Lung (tissue), 12 donors: ENCODE data around the gene ACSF2. TPM values are rescaled to one million over a fixed set of nuclear protein-coding genes. Genes with fewer than 3 reads are reported as not detected.
A peak's percentile ranks its signal among the peaks of the same experiment; 100 is the strongest.

Experiments
- ATAC-seq: fragments of 200-7000 bp; cut with Tn5 transposase; one replicate; pipeline ENCODE4 v1.9.1; 2020; ENCODE audit warnings: moderate number of reproducible peaks; ENCODE audit not compliant: insufficient read depth, low FRiP score
- DNase-seq, 3 donors: peaks; one replicate each; pipeline ENCODE4 v3.0.0-alpha.2; 2013 to 2017
- H3K27ac ChIP-seq, 2 donors: one replicate each; pipeline ENCODE4 v1.5.1; 2013; ENCODE audit warnings: mild to moderate bottlenecking in 2 of 2, moderate library complexity in 2 of 2, control low read depth in 1 of 2, inconsistent platforms in 1 of 2, low read depth in 1 of 2, low read length in 1 of 2
- H3K27me3 ChIP-seq, 3 donors: one replicate each; pipeline ENCODE4 v1.5.1; 2013; ENCODE audit warnings: low read length in 2 of 3; ENCODE audit not compliant: control insufficient read depth in 3 of 3, insufficient read depth in 3 of 3
- H3K36me3 ChIP-seq, 4 donors: one replicate each; pipeline ENCODE4 v1.5.1; 2013; ENCODE audit warnings: low read length in 4 of 4, mild to moderate bottlenecking in 1 of 4, moderate library complexity in 1 of 4; ENCODE audit not compliant: control insufficient read depth in 4 of 4, insufficient read depth in 4 of 4
- H3K4me1 ChIP-seq, 5 donors: one replicate each; pipeline ENCODE4 v1.5.1; 2013; ENCODE audit warnings: low read length in 5 of 5, mild to moderate bottlenecking in 2 of 5, moderate library complexity in 1 of 5; ENCODE audit not compliant: control insufficient read depth in 5 of 5, insufficient read depth in 5 of 5
- H3K4me3 ChIP-seq: one replicate; pipeline ENCODE4 v1.5.1; 2013; ENCODE audit warnings: mild to moderate bottlenecking, control low read depth, moderate library complexity
- H3K9ac ChIP-seq, 2 donors: one replicate each; pipeline ENCODE4 v1.5.1; 2013; ENCODE audit warnings: low read length in 2 of 2, control low read depth in 1 of 2; ENCODE audit not compliant: insufficient read depth in 1 of 2
- H3K9me3 ChIP-seq, 4 donors: one replicate each; pipeline ENCODE4 v1.5.1; 2013; ENCODE audit warnings: low read length in 3 of 4, mild to moderate bottlenecking in 1 of 4, moderate library complexity in 1 of 4; ENCODE audit not compliant: control insufficient read depth in 4 of 4, insufficient read depth in 3 of 4
- CTCF ChIP-seq: IDR thresholded peaks from 2 replicates; pipeline ENCODE4 v1.5.1; 2012; ENCODE audit warnings: mild to moderate bottlenecking; ENCODE audit errors: control extremely low read depth, extremely low read depth
- WGBS, 2 donors: extraction: QIAGEN DNeasy Blood & Tissue Kit; methylation state at CpG; one replicate each; pipeline ENCODE4 v1.1.7; 2013; 5-methylcytosine and 5-hydroxymethylcytosine counted together
- polyA plus RNA-seq, 2 donors: library from polyadenylated mRNA; stranded (reverse); fragments of 200-250 nt; gene quantifications; one replicate each; pipeline ENCODE4 v1.2.1, GENCODE V29; 2013
- total RNA-seq, 2 donors: library from RNA; depleted of rRNA in 1 of 2; stranded (reverse); fragments of >200 nt in 1 of 2; gene quantifications; one replicate each; pipeline ENCODE4 v1.2.1, GENCODE V29; 2014 to 2021
- donor health status: control.
- donor health status: control.
- donor health status: Bipolar disorder and iron deficiency.
- donor health status: healthy.
- donor health status: DM: yes; HTN: yes; CAD: no.

The ACSF2 gene
- total and polyA plus RNA-seq, 4 donors, result 23.5 to 79.2 (median 70.9) TPM

- peak overlapping the region; percentile 46 for H3K4me3 ChIP-seq
- peaks cover 0 to 13% (median 4%) of the 10 kb centered on the region in 5 donors for H3K4me1 ChIP-seq
- DNase-seq, result peak in 2 of 3 donors; percentile 42 to 49
- no peaks in the 10 kb centered on the region for H3K27me3 ChIP-seq
- no peaks in the 10 kb centered on the region for H3K9me3 ChIP-seq
- H3K36me3 ChIP-seq, result no peaks in the 10 kb centered on the region
- WGBS, 2 donors, result 33 to 38% methylated on average over 32 of the region's 32 CpGs
- ATAC-seq, result no peak
- H3K27ac ChIP-seq, result peak overlapping the region; percentile 23 to 36
- no peak for TF ChIP-seq CTCF
- peak overlapping the region; percentile 39 to 61 for H3K9ac ChIP-seq
Measured at GRCh38 chr17:50508573-50509460, 82.8 kb downstream of the ACSF2 start.

- Histone ChIP-seq H3K9me3 (no peaks in the 10 kb centered on the region), H3K9ac (no peak overlapping the region), H3K36me3 (no peaks in the 10 kb centered on the region), H3K4me1 (peaks cover 3 to 13% (median 5%) of the 10 kb centered on the region in 5 donors), H3K27me3 (no peaks in the 10 kb centered on the region), H3K27ac (no peak overlapping the region), H3K4me3 (no peak overlapping the region)
- DNase-seq (peak in 1 of 3 donors; percentile 48), ATAC-seq (no peak)
- TF ChIP-seq CTCF, result no peak
- 39 to 55% methylated on average over 3 of the region's 3 CpGs for WGBS, 2 donors
Measured at GRCh38 chr17:50511058-50511457, 85.0 kb downstream of the ACSF2 start.

GRCh38 chr17:50513495-50513894 is 87.5 kb downstream of the ACSF2 start:
- H3K27ac ChIP-seq, result no peak overlapping the region
- TF ChIP-seq CTCF, result no peak
- no peaks in the 10 kb centered on the region for H3K9me3 ChIP-seq
- ATAC-seq (no peak), DNase-seq (no peak)
- no peaks in the 10 kb centered on the region for H3K27me3 ChIP-seq
- no peaks in the 10 kb centered on the region for H3K36me3 ChIP-seq
- no peak overlapping the region for H3K4me3 ChIP-seq
- no peak overlapping the region for H3K9ac ChIP-seq
- WGBS, 2 donors, result 80 to 89% methylated on average over 4 of the region's 4 CpGs
- H3K4me1 ChIP-seq, result peaks cover 0 to 14% (median 5%) of the 10 kb centered on the region in 5 donors
